Esophagus squamous epithelium (tissue), 4 donors: Measurements from ENCODE around the gene FAM3C.

ENCODE experiments used
- POLR2A ChIP-seq, 4 donors: fragments of 450-650 bp; IDR thresholded peaks; one replicate each; pipeline ENCODE4 v1.6.1; 2017; ENCODE audit warnings: antibody characterized with exemption in 4 of 4, mild to moderate bottlenecking in 4 of 4, moderate library complexity in 3 of 4
- TF ChIP-seq, protein P1 (sequence below), 6 experiments: fragments of 450-650 bp in 4 of 6; fragments of 200-600 bp in 2 of 6; sonication (generic) in 2 of 6; IDR thresholded peaks; one replicate each; pipeline ENCODE4 v1.5.1; 2016 to 2019; ENCODE audit warnings: antibody characterized with exemption in 6 of 6, mild to moderate bottlenecking in 4 of 6, moderate library complexity in 4 of 6

- TF ChIP-seq, protein P1, sequence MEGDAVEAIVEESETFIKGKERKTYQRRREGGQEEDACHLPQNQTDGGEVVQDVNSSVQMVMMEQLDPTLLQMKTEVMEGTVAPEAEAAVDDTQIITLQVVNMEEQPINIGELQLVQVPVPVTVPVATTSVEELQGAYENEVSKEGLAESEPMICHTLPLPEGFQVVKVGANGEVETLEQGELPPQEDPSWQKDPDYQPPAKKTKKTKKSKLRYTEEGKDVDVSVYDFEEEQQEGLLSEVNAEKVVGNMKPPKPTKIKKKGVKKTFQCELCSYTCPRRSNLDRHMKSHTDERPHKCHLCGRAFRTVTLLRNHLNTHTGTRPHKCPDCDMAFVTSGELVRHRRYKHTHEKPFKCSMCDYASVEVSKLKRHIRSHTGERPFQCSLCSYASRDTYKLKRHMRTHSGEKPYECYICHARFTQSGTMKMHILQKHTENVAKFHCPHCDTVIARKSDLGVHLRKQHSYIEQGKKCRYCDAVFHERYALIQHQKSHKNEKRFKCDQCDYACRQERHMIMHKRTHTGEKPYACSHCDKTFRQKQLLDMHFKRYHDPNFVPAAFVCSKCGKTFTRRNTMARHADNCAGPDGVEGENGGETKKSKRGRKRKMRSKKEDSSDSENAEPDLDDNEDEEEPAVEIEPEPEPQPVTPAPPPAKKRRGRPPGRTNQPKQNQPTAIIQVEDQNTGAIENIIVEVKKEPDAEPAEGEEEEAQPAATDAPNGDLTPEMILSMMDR (IDR thresholded peaks at IDR 0.05): no peak
- no peak for TF ChIP-seq POLR2A (IDR thresholded peaks at IDR 0.05)
Observed at GRCh38 chr7:121304102-121304658, 91.9 kb downstream of the FAM3C start.
